Measurements from ENCODE around the gene RFESD.
"Not testable (repeated sequence)": the region's sequence is repeated elsewhere in the genome, so short reads cannot be mapped to it uniquely, and the experiment has no call there.

Gene RFESD

GRCh38 chr5:95667678-95668077 lies 21.1 kb downstream of the RFESD start:
- no peak for DNase-seq

- no peak for DNase-seq
Measured at GRCh38 chr5:95668216-95668615, 21.6 kb downstream of the RFESD start.

DNA sequence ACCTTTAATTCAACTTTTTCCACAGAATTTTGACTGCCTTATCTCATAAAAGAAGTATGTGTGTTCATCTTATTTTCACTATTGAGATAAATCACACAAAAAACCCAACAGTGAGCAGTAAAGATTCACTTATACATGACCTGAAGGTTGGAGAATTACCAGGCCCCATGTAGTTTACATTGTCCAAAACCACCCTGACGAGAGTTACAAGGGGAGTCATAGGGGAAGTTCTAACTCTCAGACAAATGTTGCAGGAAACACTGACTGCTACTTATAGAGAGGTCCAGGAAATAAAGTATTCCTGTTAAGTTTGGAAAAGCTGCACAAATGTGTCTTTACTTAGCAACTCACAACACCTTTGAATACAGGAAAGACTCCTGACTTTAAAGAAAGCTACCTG lies 22.2 kb downstream of the RFESD start:
- DNase-seq: no peak

DNA sequence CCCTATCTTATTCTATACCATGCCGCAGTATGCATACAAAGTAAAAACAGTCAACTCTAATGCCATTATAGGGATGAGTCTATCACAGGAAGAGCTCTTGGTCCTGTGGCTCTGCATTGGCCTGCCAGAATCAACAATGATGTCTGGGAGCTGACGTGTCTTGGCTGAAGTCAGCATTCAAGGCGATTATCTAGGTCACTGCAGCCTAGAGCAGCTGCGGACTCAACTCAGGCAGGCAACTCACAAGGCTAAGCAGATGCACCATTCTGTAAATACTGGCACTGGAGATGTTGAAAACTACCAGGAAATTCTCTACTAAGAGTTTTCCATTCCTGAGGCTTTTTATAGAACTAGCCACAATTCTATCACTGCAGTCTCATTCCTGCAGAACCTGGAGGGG lies 23.0 kb downstream of the RFESD start:
- no peak for DNase-seq

DNA sequence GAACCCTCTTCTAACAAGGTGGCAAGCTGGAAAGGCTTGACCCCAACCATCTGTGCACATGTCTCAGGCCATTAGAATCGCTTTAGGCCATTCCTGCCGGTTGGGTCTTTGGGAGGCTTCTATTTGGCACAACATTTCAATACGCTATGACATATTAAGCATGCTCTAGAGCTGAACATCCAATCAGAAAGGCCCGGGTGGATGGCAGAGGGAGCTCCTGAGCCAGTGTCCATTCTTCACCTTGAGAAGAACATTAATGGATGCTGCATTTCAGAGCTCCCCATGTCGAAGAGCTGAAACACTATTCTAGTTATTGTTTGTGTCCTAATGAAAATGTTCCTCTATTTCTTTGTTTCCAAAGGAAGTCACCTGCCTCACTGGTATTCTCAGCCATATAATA lies 23.4 kb downstream of the RFESD start:
- DNase-seq: no peak

DNA sequence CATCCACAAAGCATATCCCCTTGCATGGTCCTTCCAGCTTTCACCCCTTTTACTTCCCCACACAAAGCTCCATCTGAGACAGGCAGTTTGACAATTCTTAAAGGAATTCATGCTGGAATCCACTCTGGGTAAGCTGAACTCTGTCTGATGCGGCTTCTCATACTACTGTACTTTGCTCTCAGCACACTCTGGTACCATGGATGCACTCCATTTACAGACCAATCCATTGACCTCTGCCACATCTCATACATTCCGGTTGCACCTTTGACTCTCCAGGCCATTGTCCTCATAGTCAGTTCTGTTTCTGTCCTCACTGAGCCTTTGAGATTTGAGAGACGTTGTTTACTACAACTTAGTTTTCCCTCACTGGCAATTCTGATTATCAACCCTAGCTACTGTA lies 24.0 kb downstream of the RFESD start:
- no peak for DNase-seq

DNA sequence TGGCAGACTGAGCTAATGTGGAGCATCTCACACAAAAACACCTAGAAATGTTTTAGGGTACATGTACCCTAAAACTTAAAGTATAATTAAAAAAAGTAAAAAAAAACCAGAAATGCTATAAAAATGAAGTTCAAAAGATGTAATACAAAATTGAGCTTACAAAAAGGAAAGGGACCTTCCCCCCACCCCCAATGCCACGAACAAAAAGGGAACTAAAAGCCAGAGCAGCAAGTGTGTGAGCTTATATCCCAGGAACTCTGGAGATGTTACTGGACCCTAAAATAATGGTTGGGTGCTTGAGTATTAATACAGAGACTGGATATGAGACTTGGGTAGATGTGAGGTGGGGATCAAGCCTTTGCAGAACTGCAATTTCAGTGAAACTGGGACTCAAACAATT lies 25.2 kb downstream of the RFESD start:
- no peak for DNase-seq

- no peak for DNase-seq
Measured at GRCh38 chr5:95672641-95673040, 26.1 kb downstream of the RFESD start.

DNA sequence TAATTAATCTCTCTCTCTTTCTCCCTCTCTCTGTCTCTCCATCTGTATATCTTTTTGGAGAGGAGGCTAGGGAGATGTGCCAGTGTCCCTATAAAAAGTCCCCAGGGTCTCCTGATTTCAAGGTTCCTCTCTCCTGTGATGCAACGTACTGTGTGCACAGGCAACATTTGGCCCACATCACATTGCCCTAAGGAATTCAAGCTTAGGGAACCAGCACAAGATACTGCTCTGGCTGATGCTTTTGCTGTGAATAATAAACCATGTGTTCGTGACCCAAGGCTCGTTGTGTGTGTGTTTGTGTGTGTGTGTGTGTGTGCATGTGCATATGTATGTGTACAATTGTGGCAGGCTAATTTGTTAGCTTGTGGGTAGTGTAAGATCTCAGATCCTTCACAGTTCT lies 26.5 kb downstream of the RFESD start:
- no peak for DNase-seq

- DNase-seq: no peak
Measured at GRCh38 chr5:95682891-95683290, 36.3 kb downstream of the RFESD start, which contains the start of gene SPATA9. Gene SPATA9, minus strand, starts transcription at chr5:95682991. Its CDS starts 137 bp downstream, at chr5:95682854.

GRCh38 chr5:95684361-95684760 lies 37.8 kb downstream of the RFESD start:
- no peak for DNase-seq

- no peak for DNase-seq
Measured at GRCh38 chr5:95686651-95687050, 40.1 kb downstream of the RFESD start.

- no peak for DNase-seq
Measured at GRCh38 chr5:95689680-95690079, 43.1 kb downstream of the RFESD start.

- DNase-seq: no peak
Measured at GRCh38 chr5:95690333-95690732, 43.8 kb downstream of the RFESD start.

GRCh38 chr5:95697781-95698681 lies 51.5 kb downstream of the RFESD start:
- DNase-seq: no peak

- DNase-seq: no peak
Measured at GRCh38 chr5:95699337-95699736, 52.8 kb downstream of the RFESD start.

- no peak for DNase-seq
Measured at GRCh38 chr5:95701074-95701473, 54.5 kb downstream of the RFESD start.

DNA sequence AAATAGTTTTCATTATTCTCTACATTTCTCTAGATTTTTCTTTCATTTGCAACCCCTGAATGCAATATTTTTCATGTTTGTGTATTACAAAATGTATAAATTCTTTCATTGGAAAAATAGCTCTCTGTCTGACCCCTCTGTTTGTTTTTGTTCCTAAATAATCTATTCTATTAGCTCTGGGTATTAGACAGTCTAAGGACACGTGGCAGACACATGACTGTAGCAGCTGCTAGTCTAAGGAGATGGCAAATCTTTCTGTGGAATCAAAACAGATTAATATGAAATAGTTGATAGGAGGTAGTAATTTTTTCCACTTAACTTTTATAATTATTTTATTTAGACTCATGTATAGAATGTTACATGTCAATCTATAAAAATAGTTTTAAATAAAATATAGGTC lies 57.6 kb downstream of the RFESD start:
- no peak for DNase-seq

- DNase-seq: not testable (repeated sequence)
Measured at GRCh38 chr5:95706196-95706595, 59.6 kb downstream of the RFESD start.

- no peak for DNase-seq
Measured at GRCh38 chr5:95707055-95707454, 60.5 kb downstream of the RFESD start.
